Hepatocyte (in vitro differentiated cells): ENCODE measurements around the gene SEMA3A.

Experiments
- EZH2 ChIP-seq: fragments of 200-600 bp; sonication (generic); IDR thresholded peaks from 2 replicates; pipeline ENCODE4 v1.6.1; 2016; ENCODE audit warnings: antibody characterized with exemption, mild to moderate bottlenecking, borderline replicate concordance
- TF ChIP-seq, protein P1 (sequence below): fragments of 200-600 bp; sonication (generic); IDR thresholded peaks from 2 replicates; pipeline ENCODE4 v1.5.1; 2016; ENCODE audit warnings: antibody characterized with exemption, mild to moderate bottlenecking; ENCODE audit not compliant: poor library complexity

- TF ChIP-seq EZH2 = no peak
- TF ChIP-seq, protein P1, sequence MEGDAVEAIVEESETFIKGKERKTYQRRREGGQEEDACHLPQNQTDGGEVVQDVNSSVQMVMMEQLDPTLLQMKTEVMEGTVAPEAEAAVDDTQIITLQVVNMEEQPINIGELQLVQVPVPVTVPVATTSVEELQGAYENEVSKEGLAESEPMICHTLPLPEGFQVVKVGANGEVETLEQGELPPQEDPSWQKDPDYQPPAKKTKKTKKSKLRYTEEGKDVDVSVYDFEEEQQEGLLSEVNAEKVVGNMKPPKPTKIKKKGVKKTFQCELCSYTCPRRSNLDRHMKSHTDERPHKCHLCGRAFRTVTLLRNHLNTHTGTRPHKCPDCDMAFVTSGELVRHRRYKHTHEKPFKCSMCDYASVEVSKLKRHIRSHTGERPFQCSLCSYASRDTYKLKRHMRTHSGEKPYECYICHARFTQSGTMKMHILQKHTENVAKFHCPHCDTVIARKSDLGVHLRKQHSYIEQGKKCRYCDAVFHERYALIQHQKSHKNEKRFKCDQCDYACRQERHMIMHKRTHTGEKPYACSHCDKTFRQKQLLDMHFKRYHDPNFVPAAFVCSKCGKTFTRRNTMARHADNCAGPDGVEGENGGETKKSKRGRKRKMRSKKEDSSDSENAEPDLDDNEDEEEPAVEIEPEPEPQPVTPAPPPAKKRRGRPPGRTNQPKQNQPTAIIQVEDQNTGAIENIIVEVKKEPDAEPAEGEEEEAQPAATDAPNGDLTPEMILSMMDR = no peak
Observed at GRCh38 chr7:84077336-84077735, 117.3 kb downstream of the SEMA3A start.
